Trophoblast cell (in vitro differentiated cells and primary cell): ENCODE measurements around the gene KCTD13.

Source experiments
- DNase-seq, 2 donors: peaks; one replicate each; pipeline ENCODE4 v3.0.0-alpha.2; 2016
- H2AFZ ChIP-seq: 2 replicates; pipeline ENCODE4 v1.6.1; 2013; ENCODE audit warnings: low read length, moderate library complexity, mild to moderate bottlenecking; ENCODE audit not compliant: insufficient read depth, poor library complexity
- H2AK5ac ChIP-seq: 2 replicates; pipeline ENCODE4 v1.6.1; 2013; ENCODE audit warnings: mild to moderate bottlenecking, low read length
- H2BK120ac ChIP-seq: 2 replicates; pipeline ENCODE4 v1.6.1; 2013; ENCODE audit warnings: low read length, mild to moderate bottlenecking, moderate library complexity; ENCODE audit not compliant: insufficient read depth, poor library complexity
- H2BK12ac ChIP-seq: 2 replicates; pipeline ENCODE4 v1.6.1; 2013; ENCODE audit warnings: mild to moderate bottlenecking, low read length, moderate library complexity
- H2BK5ac ChIP-seq: 2 replicates; pipeline ENCODE4 v1.6.1; 2013; ENCODE audit warnings: low read length, low read depth, moderate library complexity, mild to moderate bottlenecking; ENCODE audit not compliant: poor library complexity
- H3K14ac ChIP-seq: 2 replicates; pipeline ENCODE4 v1.6.1; 2013; ENCODE audit warnings: mild to moderate bottlenecking, low read length
- H3K18ac ChIP-seq: 2 replicates; pipeline ENCODE4 v1.6.1; 2013; ENCODE audit warnings: mild to moderate bottlenecking, low read length
- H3K23ac ChIP-seq: 2 replicates; pipeline ENCODE4 v1.6.1; 2013; ENCODE audit warnings: low read length
- H3K27ac ChIP-seq: 2 replicates; pipeline ENCODE4 v1.5.1; 2013; ENCODE audit warnings: low read depth, mild to moderate bottlenecking, inconsistent platforms, low read length, moderate library complexity
- H3K27me3 ChIP-seq: 2 replicates; pipeline ENCODE4 v1.6.1; 2013; ENCODE audit warnings: inconsistent platforms, mild to moderate bottlenecking, low read length, moderate library complexity; ENCODE audit not compliant: insufficient read depth
- H3K36me3 ChIP-seq, 2 experiments: 1 replicate in 1 of 2; 2 replicates in 1 of 2; pipeline ENCODE4 v1.6.1; 2013; ENCODE audit warnings: low read length in 2 of 2, mild to moderate bottlenecking in 2 of 2, moderate library complexity in 1 of 2; ENCODE audit not compliant: insufficient read depth in 2 of 2, control insufficient read depth in 1 of 2
- H3K4ac ChIP-seq: 2 replicates; pipeline ENCODE4 v1.6.1; 2013; ENCODE audit warnings: low read depth, mild to moderate bottlenecking, low read length, moderate library complexity
- H3K4me1 ChIP-seq, 2 experiments: 1 replicate in 1 of 2; 2 replicates in 1 of 2; pipeline ENCODE4 v1.6.1; 2013; ENCODE audit warnings: low read length in 2 of 2, mild to moderate bottlenecking in 2 of 2, moderate library complexity in 1 of 2; ENCODE audit not compliant: insufficient read depth in 2 of 2, control insufficient read depth in 1 of 2
- H3K4me2 ChIP-seq: 2 replicates; pipeline ENCODE4 v1.6.1; 2013; ENCODE audit warnings: inconsistent platforms, mild to moderate bottlenecking, low read length, moderate library complexity
- H3K4me3 ChIP-seq: 2 replicates; pipeline ENCODE4 v1.5.1; 2013; ENCODE audit warnings: mild to moderate bottlenecking, low read depth, low read length, inconsistent platforms
- H3K79me1 ChIP-seq: one replicate; pipeline ENCODE4 v1.6.1; 2013; ENCODE audit warnings: low read length
- H3K79me2 ChIP-seq: 2 replicates; pipeline ENCODE4 v1.6.1; 2013; ENCODE audit warnings: low read length, mild to moderate bottlenecking; ENCODE audit not compliant: control insufficient read depth, insufficient read depth, poor library complexity
- H3K9ac ChIP-seq: 2 replicates; pipeline ENCODE4 v1.6.1; 2013; ENCODE audit warnings: mild to moderate bottlenecking, low read length
- H3K9me3 ChIP-seq: 2 replicates; pipeline ENCODE4 v1.6.1; 2013; ENCODE audit warnings: low read depth, mild to moderate bottlenecking, control low read depth, inconsistent platforms, low read length; ENCODE audit not compliant: insufficient read depth
- H4K12ac ChIP-seq: 2 replicates; pipeline ENCODE4 v1.6.1; 2013; ENCODE audit warnings: low read depth, mild to moderate bottlenecking, low read length, moderate library complexity
- H4K8ac ChIP-seq: 2 replicates; pipeline ENCODE4 v1.6.1; 2013; ENCODE audit warnings: low read depth, mild to moderate bottlenecking, low read length, moderate library complexity
- H4K91ac ChIP-seq: one replicate; pipeline ENCODE4 v1.6.1; 2013; ENCODE audit warnings: low read depth, mild to moderate bottlenecking, low read length, moderate library complexity
- WGBS: extraction: QIAGEN DNeasy Blood & Tissue Kit; methylation state at CpG from one replicate; pipeline ENCODE4 v1.1.7; 2013; ENCODE audit warnings: missing lambda C conversion rate; ENCODE audit not compliant: insufficient read length, insufficient coverage; ENCODE audit errors: extremely low coverage; 5-methylcytosine and 5-hydroxymethylcytosine counted together

KCTD13 gene

DNA sequence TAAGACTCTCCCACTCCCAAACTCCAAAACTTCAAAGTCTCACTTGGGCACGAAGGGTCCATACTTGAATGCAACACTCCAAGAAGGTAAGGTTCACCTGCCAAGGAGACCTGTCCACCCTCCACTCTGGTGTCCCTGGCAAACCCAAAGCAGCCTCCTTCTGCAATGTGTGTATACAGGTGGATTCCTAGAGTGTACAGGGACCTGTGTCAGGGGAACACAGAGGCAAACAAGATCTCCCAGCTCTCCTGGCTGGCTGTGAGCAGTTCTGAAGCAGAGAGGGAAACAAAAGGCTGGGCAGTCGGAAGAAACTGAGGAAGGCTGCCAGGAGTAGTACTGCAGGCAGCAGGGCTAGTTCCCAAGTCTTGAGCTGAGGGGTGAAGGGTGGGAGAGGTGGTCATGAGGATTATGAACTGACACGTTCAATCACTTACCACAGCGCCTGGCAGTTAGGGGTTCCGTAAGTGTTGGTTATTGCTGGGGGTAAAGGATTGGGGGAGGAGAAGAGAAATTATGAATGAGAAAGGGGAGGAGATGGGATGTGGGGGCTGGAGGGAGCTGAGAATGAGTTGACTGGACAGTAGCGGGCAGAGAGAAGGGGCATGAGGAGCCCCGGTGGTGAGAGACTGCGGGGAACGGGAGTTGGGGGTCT, 795 bp downstream of the KCTD13 start:
- peaks cover 11 to 14% of the 10 kb centered on the region in 2 experiments for H3K4me1 ChIP-seq
- H3K27ac ChIP-seq = peak overlapping the region; percentile 48
- no peak overlapping the region for H3K23ac ChIP-seq
- peaks cover 11% of the 10 kb centered on the region for H3K79me1 ChIP-seq
- H4K8ac ChIP-seq = peak overlapping the region; percentile 22
- H2BK5ac ChIP-seq = no peak overlapping the region
- peaks cover 12 to 14% of the 10 kb centered on the region in 2 experiments for H3K36me3 ChIP-seq
- peak overlapping the region; percentile 18 for H2AK5ac ChIP-seq
- H3K9ac ChIP-seq = peak overlapping the region; percentile 96
- peaks cover 14% of the 10 kb centered on the region for H3K79me2 ChIP-seq
- no peaks in the 10 kb centered on the region for H3K27me3 ChIP-seq
- peak overlapping the region; percentile 51 for H3K14ac ChIP-seq
- H4K12ac ChIP-seq = no peak overlapping the region
- no peaks in the 10 kb centered on the region for H3K9me3 ChIP-seq
- 100% methylated on average over 1 of the region's 9 CpGs for WGBS
- H4K91ac ChIP-seq = peak overlapping the region; percentile 89
- H3K18ac ChIP-seq = peak overlapping the region; percentile 100
- H2AFZ ChIP-seq = peak overlapping the region; percentile 85
- peak overlapping the region; percentile 91 for H3K4me2 ChIP-seq
- no peak overlapping the region for H2BK12ac ChIP-seq
- H3K4ac ChIP-seq = peak overlapping the region; percentile 92
- peak in 1 of 2 donors; percentile 1 for DNase-seq
- H3K4me3 ChIP-seq = peak overlapping the region; percentile 99
- H2BK120ac ChIP-seq = no peak overlapping the region

DNA sequence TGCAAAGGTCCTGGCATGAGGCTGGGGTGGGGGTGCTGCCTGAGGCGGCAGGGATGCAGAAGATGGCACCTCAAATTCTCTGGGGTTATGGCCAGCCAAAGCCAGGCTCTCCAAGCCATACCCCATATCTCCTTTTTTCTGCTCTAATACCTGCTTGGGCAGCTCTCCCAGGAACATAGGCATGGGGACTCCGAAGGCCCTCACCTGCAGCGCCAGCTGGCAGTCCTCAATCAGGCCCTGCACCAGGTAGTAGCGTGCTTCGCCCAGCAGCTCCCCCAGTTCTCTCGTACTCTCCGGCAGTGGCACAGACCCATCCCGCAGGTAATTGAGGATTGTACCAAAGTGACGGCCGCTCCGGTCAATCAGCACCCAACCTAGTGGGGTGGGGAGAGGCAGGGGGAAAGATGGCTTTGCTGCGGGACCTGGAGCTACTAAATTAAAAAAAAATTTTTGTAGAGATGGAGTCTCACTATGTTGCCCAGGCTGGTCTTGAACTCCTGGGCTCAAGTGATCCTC, 3.0 kb downstream of the KCTD13 start:
- no peak overlapping the region for H4K8ac ChIP-seq
- no peak overlapping the region for H2BK120ac ChIP-seq
- peaks cover 11 to 14% of the 10 kb centered on the region in 2 experiments for H3K4me1 ChIP-seq
- H3K79me2 ChIP-seq = peaks cover 14% of the 10 kb centered on the region
- H3K9ac ChIP-seq = no peak overlapping the region
- H3K4ac ChIP-seq = no peak overlapping the region
- no peak overlapping the region for H2AK5ac ChIP-seq
- H3K36me3 ChIP-seq = peaks cover 14 to 16% of the 10 kb centered on the region in 2 experiments
- H3K27me3 ChIP-seq = no peaks in the 10 kb centered on the region
- H3K79me1 ChIP-seq = peaks cover 11% of the 10 kb centered on the region
- no peak overlapping the region for H3K27ac ChIP-seq
- no peaks in the 10 kb centered on the region for H3K9me3 ChIP-seq
- no peak overlapping the region for H3K23ac ChIP-seq
- H2BK5ac ChIP-seq = no peak overlapping the region
- no peak overlapping the region for H3K4me3 ChIP-seq
- H4K91ac ChIP-seq = no peak overlapping the region
- no peak overlapping the region for H2BK12ac ChIP-seq
- no peak overlapping the region for H3K18ac ChIP-seq
- no CpG with 5 or more reads among the region's 12 CpGs for WGBS
- H4K12ac ChIP-seq = no peak overlapping the region
- H3K4me2 ChIP-seq = no peak overlapping the region
- H3K14ac ChIP-seq = no peak overlapping the region
- H2AFZ ChIP-seq = no peak overlapping the region
- no peak for DNase-seq

DNA sequence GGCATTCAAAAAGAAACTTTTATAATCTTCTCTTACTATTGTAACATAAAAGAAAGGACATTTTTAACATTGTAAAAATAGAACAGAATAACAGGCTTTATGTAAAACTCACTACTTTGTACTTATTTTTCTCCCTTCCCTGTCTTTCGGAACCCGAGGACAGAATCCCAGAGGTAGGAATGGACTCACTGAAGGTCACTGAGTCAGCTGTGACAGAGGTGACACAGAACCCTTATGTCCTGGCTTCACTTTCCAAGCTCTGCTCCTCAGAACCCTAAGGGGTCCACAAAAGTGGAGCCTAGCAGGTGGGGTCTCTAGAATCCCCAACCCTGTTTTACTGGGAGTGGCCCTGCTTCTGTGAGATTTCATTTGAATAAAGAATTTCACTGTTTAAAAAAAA, 3.7 kb downstream of the KCTD13 start:
- Histone ChIP-seq H3K9ac (no peak overlapping the region), H3K36me3 (peaks cover 14 to 16% of the 10 kb centered on the region in 2 experiments), H3K4me2 (no peak overlapping the region), H2BK120ac (no peak overlapping the region), H3K79me2 (peaks cover 14% of the 10 kb centered on the region), H3K4ac (no peak overlapping the region), H3K4me1 (peaks cover 11 to 14% of the 10 kb centered on the region in 2 experiments), H2BK5ac (no peak overlapping the region), H3K23ac (no peak overlapping the region), H2AFZ (no peak overlapping the region), H4K12ac (no peak overlapping the region), H3K27ac (no peak overlapping the region), H3K14ac (no peak overlapping the region), H3K27me3 (no peaks in the 10 kb centered on the region), H4K8ac (no peak overlapping the region), H3K79me1 (peaks cover 11% of the 10 kb centered on the region), H2AK5ac (no peak overlapping the region), H3K18ac (no peak overlapping the region), H3K4me3 (no peak overlapping the region), H2BK12ac (no peak overlapping the region), H4K91ac (no peak overlapping the region), H3K9me3 (no peaks in the 10 kb centered on the region)
- no peak for DNase-seq
- WGBS = no CpG with 5 or more reads among the region's 2 CpGs

DNA sequence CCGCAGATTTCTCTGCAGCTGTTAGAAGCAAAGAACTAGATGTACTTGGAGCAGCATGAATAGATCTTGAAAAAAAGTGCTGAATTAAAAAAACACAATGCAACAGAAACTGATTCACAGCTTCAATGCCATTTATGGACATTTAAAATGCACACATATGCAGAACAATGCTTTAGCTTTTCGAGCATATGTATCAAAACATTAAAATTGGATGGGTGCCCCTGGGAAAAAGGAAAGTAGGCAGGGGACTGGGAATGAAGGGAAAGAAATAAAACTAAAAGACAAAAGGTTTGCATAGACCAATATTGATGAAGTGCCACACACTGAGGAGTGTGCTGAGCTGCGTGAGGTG, 5.0 kb downstream of the KCTD13 start:
- Histone ChIP-seq H2BK5ac (no peak overlapping the region), H3K14ac (no peak overlapping the region), H3K4me1 (peaks cover 4 to 7% of the 10 kb centered on the region in 2 experiments), H3K79me2 (peaks cover 9% of the 10 kb centered on the region), H2BK12ac (no peak overlapping the region), H4K91ac (no peak overlapping the region), H3K4me3 (no peak overlapping the region), H2AK5ac (no peak overlapping the region), H2BK120ac (no peak overlapping the region), H3K23ac (no peak overlapping the region), H3K4ac (no peak overlapping the region), H4K12ac (no peak overlapping the region), H3K9ac (no peak overlapping the region), H3K9me3 (no peaks in the 10 kb centered on the region), H4K8ac (no peak overlapping the region), H3K18ac (no peak overlapping the region), H3K36me3 (peaks cover 17 to 18% of the 10 kb centered on the region in 2 experiments), H2AFZ (no peak overlapping the region), H3K27ac (no peak overlapping the region), H3K4me2 (no peak overlapping the region), H3K79me1 (peaks cover 4% of the 10 kb centered on the region), H3K27me3 (no peaks in the 10 kb centered on the region)
- no CpG with 5 or more reads among the region's 3 CpGs for WGBS
- DNase-seq = no peak
